ENCODE data around the gene SSTR4.

The SSTR4 gene

GRCh38 chr20:23047001-23047737 lies 12.1 kb downstream of the SSTR4 start:
- no peak for DNase-seq

- DNase-seq, result no peak
Measured at GRCh38 chr20:23047738-23048214, 12.7 kb downstream of the SSTR4 start.

- DNase-seq, result no peak
Measured at GRCh38 chr20:23048283-23049200, 13.4 kb downstream of the SSTR4 start.

- no peak for DNase-seq
Measured at GRCh38 chr20:23049201-23050075, 14.3 kb downstream of the SSTR4 start, which contains the start of gene THBD. Gene THBD, minus strand, starts transcription at chr20:23049672. Its CDS starts 168 bp downstream, at chr20:23049504.

GRCh38 chr20:23050076-23050838 lies 15.1 kb downstream of the SSTR4 start:
- DNase-seq, result no peak

GRCh38 chr20:23050847-23051627 lies 15.9 kb downstream of the SSTR4 start:
- no peak for DNase-seq

- no peak for DNase-seq
Measured at GRCh38 chr20:23052904-23053303, 17.8 kb downstream of the SSTR4 start.

- no peak for DNase-seq
Measured at GRCh38 chr20:23058240-23058639, 23.1 kb downstream of the SSTR4 start.

GRCh38 chr20:23059001-23059400 lies 23.9 kb downstream of the SSTR4 start:
- DNase-seq, result no peak

GRCh38 chr20:23059846-23060245 lies 24.7 kb downstream of the SSTR4 start:
- DNase-seq, result no peak

- DNase-seq, result no peak
Measured at GRCh38 chr20:23060629-23061028, 25.5 kb downstream of the SSTR4 start.

GRCh38 chr20:23061262-23061661 lies 26.1 kb downstream of the SSTR4 start:
- no peak for DNase-seq

GRCh38 chr20:23061734-23062561 lies 26.8 kb downstream of the SSTR4 start:
- DNase-seq, result no peak

GRCh38 chr20:23062632-23063031 lies 27.5 kb downstream of the SSTR4 start:
- DNase-seq, result no peak

GRCh38 chr20:23063168-23063567 lies 28.1 kb downstream of the SSTR4 start:
- no peak for DNase-seq

GRCh38 chr20:23063581-23063980 lies 28.5 kb downstream of the SSTR4 start:
- no peak for DNase-seq

- DNase-seq, result no peak
Measured at GRCh38 chr20:23065266-23066201, 30.4 kb downstream of the SSTR4 start.

GRCh38 chr20:23066772-23067171 lies 31.7 kb downstream of the SSTR4 start:
- no peak for DNase-seq

- DNase-seq, result no peak
Measured at GRCh38 chr20:23068283-23068682, 33.2 kb downstream of the SSTR4 start.

Measured in activated gamma-delta T cell treated with Interleukin-2 at 50 U/mL for 16 hours (primary cell).